Activated CD4-positive, alpha-beta T cell treated with anti-CD3 and anti-CD28 coated beads, Interleukin-2, Interleukin-4, amounts not matched to agents 100 ng/mL and 50 ng/mL, durations not matched to agents 16 hours and 8 hours (primary cell): Measurements from ENCODE around the gene CDC42BPB.
"Not testable (repeated sequence)": the region's sequence is repeated elsewhere in the genome, so short reads cannot be mapped to it uniquely, and the experiment has no call there.

Source experiments
- DNase-seq: peaks from one replicate; pipeline ENCODE4 v3.0.0-alpha.2; 2020; ENCODE audit warnings: low spot score

The CDC42BPB gene

GRCh38 chr14:102900631-102901571, 156.4 kb downstream of the CDC42BPB start:
- DNase-seq, result no peak

- DNase-seq, result no peak
Observed at GRCh38 chr14:102899516-102899900, 157.8 kb downstream of the CDC42BPB start.

- no peak for DNase-seq
Observed at GRCh38 chr14:102898776-102899515, 158.4 kb downstream of the CDC42BPB start.

GRCh38 chr14:102898298-102898697, 159.1 kb downstream of the CDC42BPB start:
- DNase-seq, result no peak

GRCh38 chr14:102897299-102898027, 159.9 kb downstream of the CDC42BPB start:
- DNase-seq, result no peak

- DNase-seq, result not testable (repeated sequence)
Observed at GRCh38 chr14:102896735-102897134, 160.6 kb downstream of the CDC42BPB start.

GRCh38 chr14:102893452-102893851, 163.9 kb downstream of the CDC42BPB start:
- no peak for DNase-seq

- no peak for DNase-seq
Observed at GRCh38 chr14:102892651-102893050, 164.7 kb downstream of the CDC42BPB start.

- no peak for DNase-seq
Observed at GRCh38 chr14:102891556-102891955, 165.8 kb downstream of the CDC42BPB start.

- no peak for DNase-seq
Observed at GRCh38 chr14:102891111-102891510, 166.2 kb downstream of the CDC42BPB start.

- DNase-seq, result no peak
Observed at GRCh38 chr14:102889615-102890014, 167.7 kb downstream of the CDC42BPB start.

- no peak for DNase-seq
Observed at GRCh38 chr14:102888748-102889147, 168.6 kb downstream of the CDC42BPB start.

GRCh38 chr14:102885737-102886447, 171.5 kb downstream of the CDC42BPB start:
- DNase-seq, result no peak

- no peak for DNase-seq
Observed at GRCh38 chr14:102883554-102883953, 173.8 kb downstream of the CDC42BPB start.

- peak; percentile 73 for DNase-seq
Observed at GRCh38 chr14:102883089-102883541, 174.2 kb downstream of the CDC42BPB start.
